Measurements from ENCODE around the gene ADAMTS17.

The ADAMTS17 gene

DNA sequence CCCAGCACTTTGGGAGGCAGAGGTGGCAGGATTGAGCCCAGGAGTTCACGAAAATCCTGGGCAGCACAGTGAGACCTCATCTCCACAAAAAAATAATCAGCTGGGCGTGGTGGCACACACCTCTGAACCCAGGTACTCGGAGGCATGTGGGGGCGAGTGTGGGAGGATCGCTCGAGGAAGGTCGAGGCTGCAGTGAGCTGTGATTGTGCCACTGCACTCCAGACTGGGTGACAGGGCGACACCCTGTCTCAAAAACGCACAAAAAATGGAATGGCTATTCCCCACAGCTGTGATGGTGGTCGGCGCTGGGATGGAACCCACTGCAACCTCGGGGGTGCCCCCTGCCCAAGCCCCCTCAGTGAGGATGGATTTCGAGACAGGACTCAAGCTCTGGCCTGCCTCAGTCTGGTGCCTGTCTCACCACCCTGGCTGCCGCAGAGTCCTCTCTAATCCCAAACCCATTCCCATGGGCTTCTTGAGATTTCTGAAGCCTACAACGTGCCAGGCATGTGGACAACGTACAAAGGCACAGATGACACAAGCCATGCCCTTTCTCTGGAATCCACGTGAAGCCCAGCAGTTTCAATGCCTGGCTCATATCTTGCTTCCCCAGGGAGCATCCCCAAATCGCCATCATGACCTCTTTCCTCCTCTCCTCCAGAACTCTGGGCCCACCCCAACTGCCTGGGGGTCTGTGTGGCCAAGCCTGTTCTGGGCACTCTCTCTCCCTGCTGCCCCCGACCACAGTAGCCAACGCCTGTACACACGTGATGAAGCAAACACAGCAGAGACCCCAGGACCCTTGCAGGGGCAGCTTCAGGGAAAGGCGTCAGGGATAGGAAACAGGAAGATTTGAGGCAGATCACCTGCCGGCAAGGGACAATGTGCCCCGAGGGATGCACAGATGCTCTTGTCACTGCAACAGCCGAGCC, 32.4 kb downstream of the ADAMTS17 start:
- no peak for DNase-seq (ENCODE audit: low spot score)

DNA sequence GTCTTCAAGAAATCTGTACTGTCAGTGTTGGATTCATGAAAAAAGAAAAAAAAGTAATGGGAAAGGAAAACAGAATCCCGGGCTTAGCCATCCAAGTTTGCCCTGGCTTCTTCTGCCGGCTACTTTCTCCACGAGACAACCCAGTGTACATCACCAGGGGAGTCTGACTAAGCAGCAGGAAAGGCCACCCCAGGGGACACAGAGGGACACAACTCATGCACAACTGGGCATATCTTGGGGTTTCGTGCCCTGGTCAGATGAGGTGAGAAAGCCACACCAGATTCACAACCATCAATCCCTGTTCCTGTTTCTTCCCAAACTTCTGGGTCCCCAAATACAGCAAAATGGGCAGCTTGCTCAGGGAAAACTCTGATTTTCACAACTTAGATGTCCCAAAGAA, 33.2 kb downstream of the ADAMTS17 start:
- DNase-seq (ENCODE audit: low spot score) = no peak

DNA sequence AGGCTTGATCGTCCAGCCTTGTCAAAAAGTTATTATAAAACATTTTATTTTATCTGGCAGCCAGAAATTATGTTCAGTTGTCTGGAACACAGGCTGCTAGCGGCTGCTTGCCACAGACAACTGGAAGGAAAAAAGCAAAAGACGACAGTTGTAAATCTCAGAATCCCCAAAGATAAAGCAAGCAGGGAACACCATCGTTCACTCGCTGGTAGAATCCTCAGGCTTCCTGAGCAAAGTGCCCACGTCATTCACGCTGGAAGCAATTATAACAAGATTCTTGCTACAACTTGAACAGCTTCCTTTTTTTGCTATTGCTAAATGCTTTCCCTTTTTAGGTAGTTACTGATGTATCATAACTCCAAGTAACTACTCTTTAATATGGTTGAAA, 33.6 kb downstream of the ADAMTS17 start:
- no peak for DNase-seq (ENCODE audit: low spot score)

DNA sequence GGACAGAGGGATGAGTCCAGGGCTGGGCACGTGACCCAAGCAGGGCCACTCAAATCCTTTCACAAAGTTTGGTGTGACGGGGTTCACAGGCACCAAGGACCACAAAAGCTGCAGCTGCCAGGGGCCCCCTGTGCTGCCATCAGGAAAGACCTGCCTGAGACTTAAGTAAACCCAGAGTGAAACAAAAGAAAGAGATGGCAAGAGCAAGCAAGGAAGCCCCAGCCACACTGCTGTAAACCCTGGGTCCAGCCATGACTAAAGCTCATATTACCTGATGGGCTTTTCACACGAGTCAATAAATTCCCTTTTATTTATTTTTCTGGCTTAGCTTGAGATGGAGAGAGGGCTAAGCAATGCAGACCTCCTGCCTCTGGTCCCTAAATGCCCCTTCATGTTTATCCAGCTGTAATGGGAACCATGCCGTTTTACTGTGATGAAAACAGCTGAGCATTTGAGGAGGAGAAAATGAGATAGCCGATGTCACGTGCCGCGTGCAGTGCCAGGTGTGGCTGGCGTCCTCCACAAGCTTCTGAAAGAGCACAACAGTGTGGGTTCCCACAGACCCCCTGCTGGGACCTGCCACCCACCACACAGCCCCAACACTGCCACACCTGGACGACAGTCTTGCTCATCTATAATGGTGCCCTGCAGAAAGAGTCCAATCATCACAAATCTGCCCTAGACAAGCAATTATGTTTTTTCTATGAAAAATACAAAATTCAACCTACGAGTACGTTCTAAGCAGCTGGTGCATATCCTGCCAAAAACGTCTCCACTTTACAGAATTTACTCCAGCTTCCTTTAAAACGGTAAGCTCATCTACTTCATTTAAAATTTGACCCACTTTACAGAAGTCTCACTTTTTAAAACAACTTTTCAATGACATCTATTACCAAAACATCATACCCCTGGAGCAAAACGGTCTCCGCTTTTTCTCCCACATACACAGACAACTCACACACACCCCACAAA, 34.2 kb downstream of the ADAMTS17 start:
- no peak for DNase-seq (ENCODE audit: low spot score)

DNA sequence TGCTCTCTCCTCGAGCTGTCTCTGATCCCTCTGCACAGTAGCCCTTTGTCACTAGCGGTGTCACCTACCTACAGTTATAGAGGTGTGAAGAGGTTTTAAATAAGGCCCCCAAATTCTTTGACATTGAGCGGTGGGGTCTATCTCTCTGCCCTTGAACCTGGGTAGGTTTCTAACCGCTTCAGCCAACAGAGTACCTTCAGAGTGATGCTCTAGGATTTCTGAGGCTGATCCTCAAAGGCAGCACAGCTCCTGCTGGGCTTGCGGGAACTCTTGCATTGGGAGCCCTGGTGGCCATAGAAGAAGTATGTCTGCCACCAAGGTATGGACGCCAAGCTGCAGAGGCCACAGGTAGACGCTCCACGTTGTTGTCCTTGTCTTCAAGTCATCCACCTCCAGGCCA, 35.7 kb downstream of the ADAMTS17 start:
- DNase-seq (ENCODE audit: low spot score) = no peak

DNA sequence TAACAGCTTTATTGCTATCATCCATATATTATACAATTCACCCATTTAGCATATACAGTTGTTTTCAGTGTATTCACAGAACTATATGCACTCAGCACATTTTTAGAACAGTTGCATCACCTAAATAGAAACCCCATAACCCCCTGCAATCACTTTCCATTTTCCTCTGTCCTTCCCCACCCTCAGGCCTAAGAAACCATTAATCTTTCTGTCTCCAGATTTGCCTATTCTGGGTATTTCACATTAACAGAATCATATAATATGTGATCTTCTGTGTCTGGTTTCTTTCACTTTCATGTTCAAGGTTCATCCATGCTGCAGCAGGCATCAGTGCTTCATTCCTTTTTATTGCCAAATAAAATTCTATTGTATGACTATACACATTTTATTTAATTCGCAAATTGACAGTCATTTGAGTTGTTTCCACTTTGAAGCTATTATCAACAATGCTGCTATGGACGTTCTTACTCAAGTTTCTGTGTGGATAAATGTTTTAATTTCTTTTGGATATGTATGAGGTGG, 39.8 kb downstream of the ADAMTS17 start:
- no peak for DNase-seq (ENCODE audit: low spot score)

DNA sequence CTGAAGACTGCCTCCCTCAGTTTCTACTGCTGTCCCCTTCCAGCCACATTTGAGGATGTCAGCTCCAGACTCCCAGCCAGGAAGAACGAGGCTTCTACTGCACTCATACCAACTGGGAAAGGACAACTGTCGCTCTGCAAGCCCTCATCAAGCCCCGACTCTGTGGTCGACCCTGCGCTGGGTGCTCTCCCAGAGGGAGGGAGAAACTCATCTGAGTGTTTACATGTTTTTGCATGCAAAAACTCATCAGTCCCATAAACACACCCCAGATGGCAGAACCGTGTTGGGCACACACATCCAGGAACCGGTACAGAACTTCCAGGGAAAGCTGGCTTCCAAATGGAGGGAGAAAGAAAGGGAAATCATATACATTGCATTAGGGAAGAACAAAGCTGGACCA, 43.5 kb downstream of the ADAMTS17 start:
- no peak for DNase-seq (ENCODE audit: low spot score)

DNA sequence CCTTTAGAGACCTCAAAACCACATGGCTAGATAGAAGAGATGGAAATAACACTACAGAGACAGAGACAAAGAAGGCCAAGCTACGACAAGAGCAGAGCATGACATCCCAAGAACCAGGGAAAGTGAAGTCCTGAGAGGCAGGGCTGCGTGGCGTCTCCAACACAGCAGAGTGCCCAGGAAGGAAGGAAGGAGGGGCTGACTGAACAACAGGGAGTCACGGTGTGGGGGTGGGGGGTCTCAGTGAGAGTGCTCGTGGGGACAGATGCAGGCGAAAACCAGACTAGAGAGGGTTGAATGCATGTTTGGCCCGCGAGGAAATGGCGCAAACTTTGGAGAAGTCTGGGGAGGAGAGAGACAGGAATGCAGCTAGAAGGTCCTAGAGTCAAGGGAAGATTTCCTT, 44.0 kb downstream of the ADAMTS17 start:
- DNase-seq (ENCODE audit: low spot score) = no peak

DNA sequence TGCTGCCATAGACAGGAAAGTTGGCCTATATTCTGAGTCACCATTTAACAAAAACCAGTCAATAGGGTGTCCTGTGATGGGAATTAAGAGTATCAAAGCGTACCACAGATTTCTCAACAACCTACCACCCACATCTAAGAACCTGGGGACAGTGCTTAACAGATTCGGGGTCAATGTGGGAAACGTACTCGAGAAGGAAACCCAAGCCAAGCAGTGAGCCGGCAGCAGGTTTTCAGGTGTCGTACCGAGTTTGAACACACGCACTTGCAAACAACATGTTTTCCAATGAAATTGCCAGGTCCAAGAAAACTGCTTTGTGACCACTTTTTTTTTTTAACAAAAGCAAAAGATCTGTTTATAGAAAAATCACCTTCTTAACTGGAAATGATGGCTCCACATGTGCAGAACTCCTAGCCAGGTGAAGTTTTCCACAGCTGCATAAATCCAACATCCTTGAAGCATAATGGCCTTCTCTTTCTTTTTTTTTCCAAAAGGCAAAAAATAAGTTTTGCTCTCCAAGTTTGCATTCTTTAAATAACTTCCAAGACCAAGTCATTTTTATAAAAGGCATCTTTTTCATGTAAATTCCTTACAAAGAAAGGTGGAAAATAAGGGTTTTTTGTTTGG, 45.7 kb downstream of the ADAMTS17 start:
- DNase-seq (ENCODE audit: low spot score) = no peak

DNA sequence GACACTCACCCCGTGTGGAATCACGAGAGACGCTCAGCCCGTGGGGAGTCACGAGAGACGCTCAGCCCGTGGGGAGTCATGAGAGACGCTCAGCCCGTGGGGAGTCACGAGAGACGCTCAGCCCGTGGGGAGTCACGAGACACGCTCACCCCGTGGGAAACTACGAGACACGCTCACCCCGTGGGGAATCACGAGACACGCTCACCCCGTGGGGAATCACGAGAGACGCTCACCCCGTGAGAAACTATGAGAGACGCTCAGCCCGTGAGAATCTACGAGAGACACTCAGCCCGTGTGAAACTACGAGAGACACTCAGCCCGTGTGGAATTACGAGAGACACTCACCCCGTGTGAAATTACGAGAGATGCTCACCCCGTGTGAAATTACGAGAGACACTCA, 49.8 kb downstream of the ADAMTS17 start:
- DNase-seq (ENCODE audit: low spot score) = no peak

DNA sequence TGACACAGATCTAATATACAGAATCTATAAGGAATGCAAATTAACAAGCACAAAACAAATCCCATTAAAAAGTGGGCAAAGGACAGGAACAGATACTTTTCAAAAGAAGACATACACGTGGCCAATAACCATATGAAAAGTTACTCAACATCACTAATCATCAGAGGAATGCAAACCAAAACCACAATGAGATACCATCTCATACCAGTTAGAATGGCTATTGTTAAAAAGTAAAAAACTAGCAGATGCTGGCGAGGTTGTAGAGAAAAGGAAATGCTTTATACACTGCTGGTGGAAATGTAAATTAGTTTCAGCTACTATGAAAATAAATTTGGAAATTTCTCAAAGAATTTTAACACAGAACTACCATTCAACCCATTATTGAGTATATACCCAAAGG, 50.7 kb downstream of the ADAMTS17 start:
- no peak for DNase-seq (ENCODE audit: low spot score)

DNA sequence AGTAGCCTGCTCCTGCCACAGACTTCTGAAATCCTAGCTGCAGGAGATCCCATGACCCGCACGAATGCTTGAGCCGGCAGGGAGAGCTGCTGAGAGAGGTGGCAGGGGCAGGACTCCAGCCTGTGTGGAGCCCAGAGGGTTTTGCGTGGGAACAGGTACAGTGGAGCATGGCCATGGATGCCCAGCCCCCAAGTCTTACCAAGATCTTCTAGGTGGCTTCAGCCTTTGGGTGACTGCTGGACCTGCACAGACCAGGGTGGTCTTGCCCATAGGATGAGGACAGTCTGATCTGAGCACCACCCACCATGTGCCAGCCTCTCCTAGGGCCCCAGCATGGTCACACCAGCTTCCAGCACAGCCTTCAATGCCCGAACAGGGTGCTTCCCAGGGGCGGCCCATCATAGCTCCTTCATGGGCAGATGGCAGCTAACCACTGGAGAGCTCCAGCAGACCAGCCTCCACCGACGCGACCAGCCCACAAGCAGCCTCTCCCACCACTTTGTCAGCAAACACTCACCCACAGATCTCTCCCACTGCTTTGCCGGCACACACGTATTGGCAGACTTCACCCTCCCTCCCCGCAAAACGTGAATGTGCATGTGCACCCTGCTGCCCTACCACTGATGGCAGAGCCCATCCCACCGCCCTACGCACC, 56.0 kb downstream of the ADAMTS17 start:
- no peak for DNase-seq (ENCODE audit: low spot score)

DNA sequence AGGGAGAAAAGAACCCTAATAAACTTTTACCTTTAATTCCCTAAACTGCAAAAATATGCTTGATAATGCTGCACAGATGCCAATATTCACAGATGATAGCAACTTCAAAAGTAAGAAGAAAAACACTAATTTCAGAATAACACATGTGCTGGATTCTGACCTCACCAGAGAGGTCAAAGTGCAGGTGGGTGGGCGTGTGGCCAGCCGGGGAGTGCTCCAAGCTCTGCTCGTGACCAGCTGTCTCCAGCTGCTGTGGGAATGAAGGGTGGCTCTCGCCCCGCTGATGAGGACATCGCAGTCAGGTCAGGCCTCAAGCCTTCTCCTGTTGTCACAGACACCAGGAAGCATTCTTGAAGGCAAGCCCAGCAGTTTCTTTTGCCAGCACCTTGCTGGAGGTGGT, 57.1 kb downstream of the ADAMTS17 start:
- no peak for DNase-seq (ENCODE audit: low spot score)

DNA sequence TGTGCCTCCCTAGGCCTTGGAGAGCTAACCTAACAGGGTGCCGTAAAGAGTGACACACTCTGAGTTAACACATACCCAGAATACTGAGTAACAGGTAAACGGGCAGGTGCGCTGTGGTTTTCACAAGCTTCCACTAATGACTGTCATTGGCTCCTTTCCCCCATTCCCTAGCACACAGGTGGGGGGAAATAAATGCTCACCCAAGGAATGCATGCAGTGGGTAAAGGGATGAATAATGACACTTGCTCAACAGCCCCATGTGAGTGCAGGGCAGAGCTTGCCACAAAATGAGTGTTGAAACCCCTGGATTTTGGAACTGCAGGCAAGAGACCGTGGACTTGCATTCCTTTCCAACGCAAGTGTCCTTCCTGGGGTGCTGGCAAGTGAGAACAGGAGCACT, 57.6 kb downstream of the ADAMTS17 start:
- no peak for DNase-seq (ENCODE audit: low spot score)

DNA sequence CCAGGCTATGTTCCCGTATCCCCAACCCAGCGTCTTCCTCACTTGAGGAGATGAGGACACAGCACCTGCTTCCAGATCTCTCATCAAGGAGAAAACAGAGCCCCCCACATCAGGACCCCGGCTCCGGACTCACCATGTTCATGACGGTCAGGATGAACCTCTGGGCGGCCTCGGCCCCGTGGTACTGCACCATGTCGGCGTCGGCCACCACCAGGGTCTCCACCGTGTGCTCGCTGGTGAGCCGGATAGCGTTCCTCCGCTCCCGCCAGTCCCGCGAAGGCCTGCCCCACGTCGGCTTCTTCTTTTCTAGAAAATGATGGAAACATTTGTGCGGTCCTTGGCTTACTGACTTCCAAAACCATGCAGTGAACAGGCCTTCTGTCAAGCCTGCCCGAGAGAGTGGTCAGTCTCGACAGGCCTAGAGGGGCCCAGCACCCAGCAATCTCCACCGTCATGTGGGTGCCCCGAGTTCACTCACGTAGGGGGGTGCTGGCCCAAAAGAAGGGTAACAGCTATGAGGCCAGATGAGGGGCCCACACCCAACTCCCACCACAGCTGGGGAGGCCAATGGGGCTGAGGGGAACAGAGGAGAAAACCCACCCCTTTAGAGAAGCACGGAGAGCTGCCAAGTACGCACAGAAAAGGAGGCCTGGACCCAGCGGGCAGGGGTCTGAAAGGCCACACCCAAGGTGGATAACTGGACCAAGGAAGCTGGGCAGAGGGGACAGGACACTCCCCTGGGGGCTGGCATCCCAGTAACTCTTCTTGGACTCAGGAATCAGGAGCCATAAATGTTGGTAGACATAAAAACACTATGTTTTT, 60.5 kb downstream of the ADAMTS17 start:
- DNase-seq (ENCODE audit: low spot score) = no peak

DNA sequence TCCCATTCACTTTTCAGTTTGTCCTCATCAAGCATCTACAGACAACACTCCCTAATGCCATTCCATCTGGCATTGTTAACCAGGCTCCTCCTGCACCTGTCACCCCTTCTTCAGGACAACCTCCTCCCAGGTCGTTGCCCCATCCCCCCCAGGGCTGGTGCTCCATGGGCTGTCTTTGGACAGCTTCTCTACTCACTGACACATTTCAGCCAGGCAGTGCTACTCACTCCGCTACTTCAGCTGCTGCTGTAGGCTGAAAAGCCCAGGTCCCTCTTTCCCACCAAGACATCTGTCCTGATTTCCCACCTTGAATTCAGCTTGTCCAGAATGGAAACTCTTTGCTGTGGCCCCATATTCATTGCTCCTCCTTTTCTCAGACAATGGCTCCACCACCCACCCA, 61.9 kb downstream of the ADAMTS17 start:
- no peak for DNase-seq (ENCODE audit: low spot score)

DNA sequence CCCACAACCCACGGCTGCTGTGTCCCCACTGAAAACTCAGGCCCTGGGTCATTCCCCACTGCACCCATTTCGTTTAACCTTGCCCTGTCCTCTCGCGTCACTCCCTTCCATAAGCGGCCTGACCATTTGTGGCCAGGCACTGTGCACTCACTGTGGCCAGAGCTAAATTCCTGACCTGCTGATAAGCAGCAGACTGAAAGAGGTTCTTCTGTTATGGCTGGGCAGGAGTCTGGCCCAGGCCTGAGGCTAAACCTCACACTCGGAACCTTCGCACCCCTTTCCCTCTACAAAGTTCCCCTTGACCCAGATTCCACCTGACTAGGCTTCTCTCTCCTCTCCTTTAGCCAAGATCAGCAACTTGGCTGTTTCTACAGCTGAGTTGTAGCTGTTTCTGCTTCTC, 62.3 kb downstream of the ADAMTS17 start:
- no peak for DNase-seq (ENCODE audit: low spot score)

DNA sequence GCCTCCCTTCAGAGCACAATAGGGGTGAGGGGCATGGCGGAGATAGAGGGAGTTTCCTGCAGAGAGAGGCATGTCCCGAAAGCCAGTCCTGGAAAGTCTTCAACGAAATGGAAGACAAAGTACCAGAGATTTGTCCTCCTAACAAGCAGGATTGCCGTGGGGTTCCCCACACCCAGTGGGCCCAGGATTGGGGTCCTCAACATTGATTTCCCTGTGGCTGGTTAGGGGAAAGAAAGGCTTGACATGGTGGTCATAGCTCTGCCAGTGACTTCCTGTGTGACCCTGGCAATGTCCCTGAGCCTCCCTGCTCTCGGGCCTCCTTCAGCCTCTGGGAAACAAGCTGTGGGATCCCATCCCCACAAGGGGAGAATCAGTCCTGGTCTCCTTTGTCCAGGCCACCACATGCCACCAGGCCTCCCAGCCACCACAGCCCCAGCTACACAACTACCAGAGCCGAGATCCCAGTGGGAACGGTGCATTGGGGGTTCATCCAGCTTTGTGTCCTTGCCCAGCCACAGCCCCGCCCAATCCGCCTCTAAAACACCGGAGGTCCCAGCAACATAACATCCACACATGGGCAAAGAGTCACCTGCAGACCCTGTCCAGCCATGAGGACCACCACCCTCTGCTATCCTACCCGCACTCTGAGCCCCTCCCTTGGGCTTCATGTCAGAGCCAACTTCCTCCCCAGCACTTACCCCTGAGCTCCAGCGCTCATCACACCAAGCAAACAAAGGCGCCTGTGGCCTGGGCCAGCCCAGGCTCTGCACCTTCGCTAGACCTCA, 63.0 kb downstream of the ADAMTS17 start:
- no peak for DNase-seq (ENCODE audit: low spot score)

DNA sequence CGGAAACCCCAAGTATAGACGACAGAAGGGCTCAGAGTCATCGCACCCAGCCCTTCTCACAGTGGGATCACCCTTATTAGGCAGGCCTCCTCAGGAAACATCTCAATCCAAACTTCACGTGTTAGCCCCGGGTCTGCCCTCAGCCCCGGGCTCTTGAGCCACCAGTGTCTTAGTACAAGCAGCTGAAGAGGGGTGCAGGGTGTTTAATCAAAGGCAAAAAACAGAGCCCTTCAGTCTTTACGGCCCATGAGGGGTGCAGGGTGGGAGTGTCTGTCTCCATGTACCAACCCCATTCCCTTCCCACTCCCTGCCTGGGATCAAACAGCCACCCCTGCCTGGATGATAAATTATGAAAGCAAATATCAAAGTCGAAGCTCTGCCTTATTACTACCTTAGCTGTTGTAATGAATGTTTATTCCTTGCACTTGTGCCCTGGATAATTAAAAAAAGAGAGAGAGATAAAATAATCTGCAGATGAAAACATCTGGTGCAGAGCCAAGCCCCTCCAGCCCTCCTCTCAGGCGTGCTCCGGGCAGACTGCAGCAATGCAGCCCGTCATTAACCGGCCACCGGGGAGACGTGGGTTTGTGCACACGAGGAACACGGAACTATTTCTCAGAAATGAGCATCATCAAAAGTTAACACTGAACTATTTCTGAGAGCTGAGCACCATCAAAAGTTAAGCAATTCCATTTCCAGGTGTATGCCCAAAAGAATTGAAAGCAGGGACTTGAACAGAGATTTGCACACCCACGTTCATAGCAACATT, 64.5 kb downstream of the ADAMTS17 start:
- no peak for DNase-seq (ENCODE audit: low spot score)
